HG03135 (cell line): ENCODE results near the gene C6orf89.
A peak's percentile ranks its signal among the peaks of the same experiment; 100 is the strongest.
"Not testable (repeated sequence)": the region's sequence is repeated elsewhere in the genome, so short reads cannot be mapped to it uniquely, and the experiment has no call there.

Source experiments
- ATAC-seq: cut with Tn5 transposase; IDR thresholded peaks from one replicate; pipeline ENCODE4 v1.9.1; 2021; ENCODE audit warnings: mild to moderate bottlenecking, moderate library complexity; ENCODE audit not compliant: unreplicated experiment

C6orf89 gene

DNA sequence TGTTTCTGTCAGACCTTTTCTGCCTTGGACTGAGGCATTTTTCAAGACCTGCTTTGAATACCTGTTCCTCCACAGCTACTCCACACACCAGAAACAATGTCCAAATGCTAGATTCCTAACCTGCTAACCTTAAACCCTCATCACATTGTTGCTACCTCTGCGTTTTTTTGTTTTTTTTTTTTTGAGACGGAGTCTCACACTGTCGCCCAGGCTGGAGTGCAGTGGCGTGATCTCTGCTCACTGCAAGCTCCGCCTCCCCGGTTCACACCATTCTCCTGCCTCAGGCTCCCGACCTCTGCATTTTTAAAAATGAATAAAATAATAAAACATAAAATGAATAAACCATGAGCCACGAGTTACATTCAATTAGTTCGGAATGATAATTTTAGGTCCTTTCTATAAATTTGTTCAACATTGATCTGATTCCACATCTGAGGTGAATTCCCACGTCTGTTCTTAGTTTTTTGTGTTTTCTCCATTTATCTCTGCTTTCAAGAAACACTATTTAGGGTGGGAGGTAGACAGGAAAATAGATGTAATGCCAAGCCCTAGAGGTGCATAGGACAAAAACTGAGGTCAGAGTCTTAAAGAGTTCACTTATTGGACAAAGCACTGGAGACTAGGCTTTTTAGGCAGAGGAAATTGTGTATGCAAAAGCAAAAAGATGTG is 1.3 kb downstream of the C6orf89 start:
- ATAC-seq, result no peak

DNA sequence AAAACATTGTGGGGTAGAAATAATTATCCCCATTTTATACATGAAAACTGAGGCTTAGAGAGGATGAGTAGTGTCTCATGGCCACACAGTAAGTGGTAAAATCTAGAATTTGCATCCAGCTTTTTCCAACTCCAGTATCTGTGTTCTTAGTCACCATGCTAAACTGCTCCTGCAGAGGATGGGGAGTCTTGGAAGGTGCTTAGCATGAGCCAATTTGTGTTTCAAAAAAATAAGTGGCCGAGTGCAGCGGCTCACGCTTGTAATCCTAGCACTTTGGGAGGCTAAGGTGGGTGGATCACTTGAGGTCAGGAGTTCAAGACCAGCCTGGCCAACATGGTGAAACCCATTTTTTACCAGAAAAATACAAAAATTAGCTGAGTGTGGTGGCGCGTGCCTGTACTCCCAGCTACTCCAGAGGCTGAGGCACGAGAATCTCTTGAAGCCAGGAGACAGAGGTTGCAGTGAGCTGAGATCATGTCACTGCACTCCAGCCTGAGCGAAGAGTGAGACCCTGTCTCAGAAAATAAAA is 2.4 kb downstream of the C6orf89 start:
- ATAC-seq, result no peak

DNA sequence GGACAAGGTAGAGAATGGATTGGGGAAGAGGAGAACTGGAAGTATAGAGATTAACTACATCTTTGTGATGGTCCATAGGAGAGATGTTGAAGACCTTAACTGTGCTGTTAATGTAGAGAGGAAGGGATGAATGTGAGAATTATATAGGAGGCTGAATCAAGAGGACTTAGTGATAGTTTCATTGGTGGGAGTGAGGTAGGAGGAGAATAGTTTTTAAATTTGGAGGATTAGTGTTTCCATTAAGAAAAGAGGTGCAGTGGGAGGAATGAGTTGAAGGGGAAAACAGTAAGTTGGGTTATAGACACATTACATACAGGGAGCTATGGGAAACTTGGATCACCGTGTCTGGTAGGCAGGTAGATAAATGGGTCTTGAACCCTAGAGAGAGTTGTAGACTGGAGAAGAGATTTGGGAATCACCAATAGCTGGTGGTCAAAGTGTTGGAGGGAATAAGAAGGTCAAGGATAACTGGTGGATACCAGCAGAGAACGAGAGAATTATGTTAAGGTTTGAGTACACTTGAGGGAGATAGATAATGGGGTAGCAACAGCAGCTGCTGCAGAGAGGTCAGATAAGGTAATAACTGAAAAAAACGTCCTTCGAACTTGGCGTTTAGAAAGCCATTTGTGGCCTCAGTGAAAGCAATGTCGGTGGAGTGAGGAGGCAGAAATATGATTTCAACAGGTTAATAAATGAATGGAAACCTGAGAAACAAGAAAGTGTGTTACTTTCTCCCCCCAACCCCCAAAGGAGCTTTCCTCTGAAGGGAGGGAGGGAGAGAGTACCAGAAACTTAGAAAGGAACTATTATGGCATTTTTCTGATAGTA is 3.1 kb downstream of the C6orf89 start:
- ATAC-seq, result no peak

DNA sequence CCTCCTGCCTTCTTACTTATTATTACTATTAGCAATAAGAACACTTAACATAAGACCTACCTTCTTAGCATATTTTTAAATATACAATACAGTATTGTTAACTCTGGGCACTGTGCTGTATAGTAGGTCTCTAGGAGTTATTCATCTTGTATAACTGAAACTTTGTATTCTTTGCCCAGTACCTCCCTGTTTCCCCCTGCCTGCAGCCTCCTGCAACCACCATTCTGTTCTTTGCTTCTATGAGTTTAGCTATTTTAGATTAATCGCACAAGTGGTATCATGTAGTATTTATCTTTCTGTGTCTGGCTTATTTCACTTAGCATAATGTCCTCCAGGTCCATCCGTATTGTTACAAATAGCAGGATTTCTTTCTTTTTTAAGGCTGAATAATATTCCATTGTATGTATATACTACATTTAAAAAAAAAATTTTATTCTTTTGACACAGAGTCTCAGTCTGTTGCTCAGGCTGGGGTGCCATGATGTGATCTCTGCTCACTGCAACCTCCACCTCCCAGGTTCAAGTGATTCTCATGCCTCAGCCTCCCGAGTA is 4.4 kb downstream of the C6orf89 start:
- ATAC-seq, result no peak

DNA sequence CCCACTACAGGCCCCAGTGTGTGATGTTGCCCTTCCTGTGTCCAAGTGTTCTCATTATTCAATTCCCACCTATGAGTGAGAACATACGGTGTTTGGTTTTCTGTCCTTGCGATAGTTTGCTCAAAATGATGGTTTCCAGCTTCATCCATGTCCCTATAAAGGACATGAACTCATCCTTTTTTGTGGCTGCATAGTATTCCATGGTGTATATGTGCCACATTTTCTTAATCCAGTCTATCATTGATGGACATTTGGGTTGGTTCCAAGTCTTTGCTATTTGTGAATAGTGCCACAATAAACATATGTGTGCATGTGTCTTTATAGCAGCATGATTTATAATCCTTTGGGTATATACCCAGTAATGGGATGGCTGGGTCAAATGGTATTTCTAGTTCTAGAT is 5.4 kb downstream of the C6orf89 start:
- not testable (repeated sequence) for ATAC-seq

DNA sequence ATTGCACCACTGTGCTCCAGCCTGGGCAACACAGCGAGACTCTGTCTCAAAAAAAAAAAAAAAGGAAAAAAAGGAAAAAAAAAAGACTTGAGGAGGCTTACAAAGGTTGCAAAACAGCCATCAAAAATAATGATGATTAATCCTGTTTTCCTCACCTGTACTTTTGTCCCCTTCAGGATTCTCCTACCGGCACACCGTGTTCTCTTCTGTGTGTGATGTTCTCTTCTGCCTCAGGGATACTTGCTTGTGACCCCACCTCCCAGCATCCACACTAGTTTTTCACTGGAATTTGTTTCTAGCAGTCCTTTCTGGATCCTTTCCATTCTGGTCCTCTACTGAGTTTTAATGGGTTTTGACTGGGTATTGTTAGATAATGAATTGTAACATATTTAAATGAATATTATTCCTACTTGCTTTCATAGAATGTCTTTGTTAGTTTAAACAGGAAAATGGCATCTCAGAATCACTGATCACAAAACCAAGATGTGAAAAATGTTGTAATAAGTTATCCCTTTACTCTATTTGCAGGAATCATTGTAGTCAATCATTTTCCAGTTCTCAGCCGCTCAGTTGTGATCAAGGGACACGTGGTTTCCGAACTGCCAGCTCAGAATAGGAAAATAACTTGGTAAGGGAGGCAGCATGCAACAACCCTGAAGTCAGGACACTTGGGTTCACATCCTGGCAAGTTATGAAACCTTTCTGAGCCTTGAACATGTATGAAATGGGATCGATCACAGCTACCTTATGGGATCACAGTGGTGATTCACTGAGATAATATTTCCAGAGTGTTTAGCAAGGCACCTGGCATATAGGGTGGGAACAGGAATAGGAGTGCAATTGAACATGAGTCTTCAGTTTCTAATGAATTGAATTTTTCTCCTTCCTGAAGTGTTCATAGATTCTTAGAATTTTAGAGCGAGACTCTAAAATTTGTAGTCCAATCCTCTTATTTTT is 8.5 kb downstream of the C6orf89 start:
- ATAC-seq, result no peak

DNA sequence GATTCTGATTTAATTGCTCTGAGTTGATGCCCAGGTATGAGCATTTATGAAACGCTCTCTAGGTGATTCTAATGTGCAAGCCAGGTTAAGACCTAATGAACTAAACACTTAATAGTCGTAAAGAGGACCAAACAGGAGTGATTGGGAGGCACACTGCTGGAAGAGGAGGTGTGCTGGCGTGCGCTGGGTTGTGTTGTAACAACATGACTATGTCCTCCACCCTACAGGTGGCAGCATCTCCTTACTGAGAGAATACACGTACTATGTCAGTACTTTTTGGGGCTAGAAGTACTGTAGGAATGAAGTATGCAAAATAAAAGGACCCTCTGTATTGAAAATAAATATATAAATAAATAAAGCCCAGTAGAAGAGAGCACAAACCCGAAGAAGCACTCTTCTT is 11.9 kb downstream of the C6orf89 start:
- ATAC-seq, result no peak

DNA sequence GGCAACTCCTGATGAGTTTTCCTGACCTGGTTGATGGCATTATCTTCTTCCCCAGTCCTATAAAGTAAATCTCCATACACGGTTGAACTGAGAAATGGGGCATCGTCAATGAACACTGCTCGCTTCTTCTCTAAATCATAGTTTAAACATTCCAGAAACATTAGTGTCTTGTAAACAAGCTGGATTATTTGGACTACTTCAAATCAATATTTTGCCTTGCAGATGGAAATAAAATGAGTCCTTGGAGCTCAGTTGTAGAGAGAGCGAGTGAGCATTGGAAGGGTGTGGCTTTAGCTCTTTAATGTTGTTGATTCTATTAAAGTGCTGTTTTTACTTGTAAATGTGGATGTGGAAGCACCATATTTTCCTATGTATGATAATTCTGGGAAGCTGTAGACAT is 18.4 kb downstream of the C6orf89 start:
- ATAC-seq, result no peak

DNA sequence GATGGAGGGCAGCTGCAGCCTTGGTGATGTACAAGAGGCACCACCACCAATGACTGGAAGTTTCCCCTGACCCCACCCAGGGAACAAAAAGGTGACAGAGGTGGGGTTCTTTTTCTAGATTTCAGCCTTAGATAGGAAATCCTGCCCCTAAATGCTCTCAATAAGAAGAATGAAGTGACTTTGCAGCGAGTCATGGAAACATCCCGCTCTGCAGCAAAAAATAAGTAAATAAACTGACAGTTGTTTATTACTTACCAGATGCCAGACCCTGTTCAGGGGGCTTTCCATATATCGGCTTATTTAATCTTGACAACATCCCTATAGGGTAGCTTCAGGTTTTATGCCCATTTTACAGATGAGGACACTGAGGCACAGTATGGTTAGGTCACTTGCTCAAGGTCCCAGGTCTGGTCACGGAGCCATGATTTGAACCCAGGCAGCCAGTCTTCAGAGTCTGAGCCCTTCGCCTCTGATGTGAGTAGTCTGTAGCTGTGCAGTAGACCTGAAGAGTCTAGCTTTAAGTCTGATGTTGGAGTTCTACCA is 19.2 kb downstream of the C6orf89 start:
- no peak for ATAC-seq

DNA sequence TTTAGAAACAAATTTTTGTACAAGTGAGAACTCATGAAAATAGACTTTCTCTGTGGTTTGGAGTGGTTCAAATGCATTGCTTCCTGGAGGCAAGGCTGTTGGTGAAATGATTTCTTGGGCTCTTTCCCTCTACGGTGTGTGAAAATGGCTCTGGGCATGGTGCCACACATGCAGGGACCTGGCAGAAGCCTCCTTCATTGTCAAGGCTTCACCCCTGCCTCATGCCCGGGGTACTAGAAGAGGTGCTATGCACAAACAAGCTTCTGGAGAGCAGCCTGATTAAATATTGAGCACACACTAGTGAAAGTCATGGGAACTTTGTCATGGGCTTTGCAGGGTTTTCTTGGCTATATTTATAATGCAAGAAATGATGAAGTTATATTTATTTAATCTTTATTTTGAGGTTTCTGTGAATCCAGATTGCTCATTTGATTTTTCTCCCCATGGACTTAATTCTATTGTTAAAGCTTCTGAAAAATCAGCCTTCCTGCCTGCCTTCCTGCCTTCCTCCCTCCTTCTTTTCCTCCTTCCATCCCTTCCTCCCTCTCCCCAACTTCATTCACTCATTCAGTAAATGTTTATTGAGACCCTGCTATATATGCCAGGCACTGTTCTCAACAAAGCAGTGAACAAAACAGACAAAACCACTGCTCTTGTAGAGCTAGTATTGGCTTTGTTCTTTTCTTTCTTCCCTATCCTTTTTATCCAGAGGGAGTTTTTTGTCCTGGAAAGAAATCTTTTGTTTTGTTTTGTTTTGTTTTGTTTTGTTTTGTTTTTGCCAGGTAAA is 21.0 kb downstream of the C6orf89 start:
- ATAC-seq, result no peak

DNA sequence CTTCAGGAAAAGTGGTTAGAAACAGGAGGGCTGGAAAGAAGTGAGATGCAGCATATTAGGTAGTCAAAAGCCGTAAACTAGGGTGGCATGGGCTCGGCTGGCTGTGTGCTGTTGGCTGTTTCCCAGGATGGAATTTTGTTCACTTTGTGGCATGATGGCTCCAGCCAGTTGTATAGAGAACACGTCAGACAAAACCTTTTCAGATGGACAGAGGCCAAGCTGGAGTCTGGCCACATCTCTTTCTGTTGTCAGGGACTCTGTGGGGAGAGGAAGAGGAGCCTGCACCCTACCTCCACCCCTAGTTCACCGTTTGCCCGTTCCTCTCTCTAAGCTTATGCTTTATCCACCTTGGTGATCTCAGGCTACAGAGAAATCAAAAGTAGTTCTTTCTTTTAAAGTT is 22.0 kb downstream of the C6orf89 start:
- ATAC-seq, result no peak

DNA sequence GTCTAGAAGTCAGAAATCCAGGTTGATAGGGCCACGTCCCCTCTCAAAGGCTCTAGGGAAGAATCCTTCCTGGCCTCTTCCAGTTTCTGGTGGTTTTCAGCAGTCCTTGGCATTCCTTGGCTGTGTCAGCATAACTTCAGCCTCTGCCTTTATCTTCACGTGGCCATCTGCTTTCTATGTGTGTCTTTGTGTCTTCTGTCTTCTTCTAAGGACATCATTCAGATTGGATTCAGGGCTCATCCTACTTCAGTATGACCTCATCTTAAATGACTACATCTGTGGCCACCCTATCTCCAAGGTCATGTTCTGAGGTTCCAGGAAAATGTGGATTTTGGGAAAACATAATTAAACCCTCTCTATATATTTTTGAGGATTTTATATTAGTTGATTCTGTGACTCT is 23.0 kb downstream of the C6orf89 start:
- no peak for ATAC-seq

DNA sequence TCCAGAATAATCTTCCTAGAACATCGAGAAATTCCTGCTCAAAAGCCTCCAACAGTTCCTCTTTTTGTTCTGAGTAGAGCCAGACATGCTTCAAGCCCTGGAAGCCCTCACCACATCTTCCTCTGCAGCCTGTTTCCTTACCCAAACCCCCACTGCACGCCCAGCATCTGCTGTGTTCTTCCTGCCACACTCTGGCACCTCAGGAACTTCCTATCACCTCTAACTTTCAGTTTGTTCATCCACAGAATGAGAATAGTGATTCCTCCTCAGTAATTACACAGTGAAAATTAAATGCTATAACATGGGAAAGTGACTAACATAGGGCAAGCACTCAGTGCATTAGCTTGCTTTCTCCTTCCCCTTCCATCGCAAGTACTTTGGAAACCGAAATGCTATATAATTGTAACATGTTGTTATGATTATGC is 26.3 kb downstream of the C6orf89 start:
- no peak for ATAC-seq

DNA sequence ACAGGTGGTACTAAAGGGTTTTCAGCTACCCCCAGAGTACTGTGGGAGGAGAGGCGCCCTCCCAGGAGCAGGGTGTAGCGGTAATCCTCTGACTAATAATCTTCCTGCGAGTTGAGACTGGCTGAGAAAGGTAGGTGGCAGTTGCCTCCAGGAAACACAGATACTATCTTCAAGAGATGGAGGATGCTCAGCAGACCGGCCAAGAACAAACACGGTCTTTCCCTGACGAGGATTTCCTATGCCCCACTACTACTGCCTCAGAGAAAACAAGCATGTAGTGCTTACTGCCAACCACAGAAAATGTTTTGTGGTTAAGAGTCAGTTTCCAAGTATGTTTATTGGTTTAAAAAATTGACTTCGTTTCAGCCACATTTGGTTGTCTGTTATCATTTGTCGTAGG is 26.8 kb downstream of the C6orf89 start:
- ATAC-seq, result peak; percentile 84

DNA sequence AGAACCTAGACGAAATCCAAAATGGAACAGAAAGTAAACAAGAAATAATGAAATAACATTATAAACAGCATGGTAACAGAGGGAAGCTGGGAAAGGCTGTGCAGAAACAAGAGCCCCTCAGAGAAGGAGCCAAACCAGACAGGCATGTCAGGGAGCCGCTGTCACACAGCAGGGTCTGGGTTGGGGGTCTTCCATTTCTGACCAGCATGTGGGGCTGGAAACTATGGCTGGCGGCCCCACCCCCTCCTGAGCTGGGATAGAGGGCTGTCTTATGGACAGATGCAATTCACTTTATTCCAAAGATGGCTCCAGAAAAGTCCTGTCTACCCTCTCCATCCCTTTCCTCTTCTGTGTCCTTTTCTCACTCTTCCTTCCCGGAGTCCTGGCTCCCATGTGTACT is 27.3 kb downstream of the C6orf89 start:
- ATAC-seq, result no peak

DNA sequence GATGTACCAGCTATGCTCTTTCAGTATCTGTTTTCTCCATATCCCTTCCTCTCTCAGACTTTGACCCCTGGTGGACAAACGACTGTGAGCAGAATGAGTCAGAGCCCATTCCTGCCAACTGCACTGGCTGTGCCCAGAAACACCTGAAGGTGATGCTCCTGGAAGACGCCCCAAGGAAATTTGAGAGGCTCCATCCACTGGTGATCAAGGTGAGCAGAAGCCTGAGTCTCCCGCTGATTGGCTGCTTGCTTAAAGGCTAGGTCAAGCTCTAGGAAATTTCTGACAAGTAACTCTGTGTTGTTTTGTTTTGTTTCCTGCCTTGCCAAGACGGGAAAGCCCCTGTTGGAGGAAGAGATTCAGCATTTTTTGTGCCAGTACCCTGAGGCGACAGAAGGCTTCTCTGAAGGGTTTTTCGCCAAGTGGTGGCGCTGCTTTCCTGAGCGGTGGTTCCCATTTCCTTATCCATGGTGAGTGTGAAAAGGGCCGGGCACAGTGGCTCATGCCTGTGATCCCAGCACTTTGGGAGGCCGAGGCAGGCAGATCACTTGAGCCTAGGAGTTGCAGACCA is 28.6 kb downstream of the C6orf89 start:
- ATAC-seq, result no peak

DNA sequence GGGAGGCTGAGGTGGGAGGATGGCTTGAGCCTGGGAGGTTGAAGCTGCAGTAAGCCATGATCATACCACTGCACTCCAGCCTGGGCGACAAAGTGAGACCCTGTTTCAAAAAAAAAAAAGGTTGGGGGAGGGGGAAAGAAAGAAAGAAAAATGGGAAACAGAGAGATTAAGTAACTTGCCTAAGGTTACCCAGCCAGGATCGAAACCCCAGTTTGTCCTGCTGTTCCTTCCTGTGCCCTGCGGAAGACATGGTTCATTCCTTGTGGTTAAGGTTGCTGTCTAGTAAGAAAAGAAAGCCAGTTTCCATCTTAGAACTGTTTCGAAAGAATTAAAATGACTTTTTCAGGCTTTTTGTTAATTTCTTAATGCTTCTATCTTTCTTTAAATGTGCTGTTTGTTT is 29.8 kb downstream of the C6orf89 start:
- no peak for ATAC-seq

DNA sequence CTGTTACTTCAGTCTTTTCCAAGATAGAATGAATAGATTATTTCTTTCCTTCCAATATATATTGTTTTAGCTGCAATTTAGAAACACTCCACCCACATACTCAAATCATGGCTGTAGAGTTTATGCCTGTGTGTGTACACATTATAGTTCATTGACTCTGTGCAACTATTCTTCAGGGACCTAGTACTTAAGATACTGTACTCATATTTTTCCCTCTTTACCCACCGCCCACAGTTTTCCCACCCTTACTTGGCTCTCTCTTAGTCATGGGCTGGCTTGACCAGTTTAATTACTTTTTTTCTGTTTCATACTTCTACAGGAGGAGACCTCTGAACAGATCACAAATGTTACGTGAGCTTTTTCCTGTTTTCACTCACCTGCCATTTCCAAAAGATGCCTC is 30.4 kb downstream of the C6orf89 start:
- no peak for ATAC-seq

DNA sequence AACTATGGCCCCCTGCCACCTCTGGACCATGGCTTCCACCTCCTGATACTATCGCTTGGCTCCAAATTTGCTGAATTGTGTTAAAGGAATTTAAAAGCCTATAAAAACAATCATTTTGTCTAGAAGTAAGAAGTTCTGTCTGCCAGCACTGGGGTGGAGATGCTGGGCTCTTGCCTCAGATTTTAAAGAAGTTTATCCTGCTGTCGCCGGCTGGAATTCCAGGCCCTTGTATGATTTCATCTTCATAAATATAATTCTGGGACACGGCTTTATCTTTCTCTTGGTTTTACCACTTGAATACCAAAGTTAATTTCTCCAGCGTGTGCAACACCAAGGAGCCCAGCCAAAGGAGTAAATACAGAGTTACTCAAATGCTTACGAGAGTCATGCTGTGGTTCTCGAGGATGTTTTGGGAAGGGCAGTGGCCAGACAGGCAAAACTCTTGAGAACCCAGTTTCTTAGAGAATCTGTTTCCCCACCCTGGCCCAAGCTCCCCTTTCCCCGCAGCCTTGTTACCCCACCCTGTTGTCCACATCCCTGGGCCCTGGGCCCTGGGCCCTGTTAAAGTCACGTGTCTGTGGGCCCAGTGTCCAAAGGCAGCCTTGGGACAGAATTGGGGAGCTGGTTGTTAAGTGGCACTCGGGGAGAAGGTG is 31.9 kb downstream of the C6orf89 start:
- no peak for ATAC-seq
